Ishikawa (cell line): ENCODE results near the gene CYP3A7.

Experiments used
- CEBPB ChIP-seq: IDR thresholded peaks from 2 replicates; pipeline ENCODE4 v1.6.1; 2012
- CREB1 ChIP-seq: IDR thresholded peaks from 2 replicates; pipeline ENCODE4 v1.6.1; 2012; ENCODE audit warnings: low read depth
- EGR1 ChIP-seq: IDR thresholded peaks from 2 replicates; pipeline ENCODE4 v1.6.1; 2012
- EP300 ChIP-seq: IDR thresholded peaks from 2 replicates; pipeline ENCODE4 v1.6.1; 2012; ENCODE audit warnings: borderline replicate concordance
- FOXM1 ChIP-seq: IDR thresholded peaks from 2 replicates; pipeline ENCODE4 v1.6.1; 2012; ENCODE audit warnings: low read depth, borderline replicate concordance
- MAX ChIP-seq: IDR thresholded peaks from 2 replicates; pipeline ENCODE4 v1.6.1; 2012
- NFIC ChIP-seq: IDR thresholded peaks from 2 replicates; pipeline ENCODE4 v1.6.1; 2012
- RAD21 ChIP-seq: IDR thresholded peaks from 2 replicates; pipeline ENCODE4 v1.6.1; 2012; ENCODE audit warnings: low read depth
- TAF1 ChIP-seq: IDR thresholded peaks from 2 replicates; pipeline ENCODE4 v1.6.1; 2012; ENCODE audit warnings: low read depth, mild to moderate bottlenecking
- TCF12 ChIP-seq: IDR thresholded peaks from 2 replicates; pipeline ENCODE4 v1.6.1; 2012; ENCODE audit warnings: low read depth
- TEAD4 ChIP-seq: IDR thresholded peaks from 2 replicates; pipeline ENCODE4 v1.6.1; 2012
- YY1 ChIP-seq: IDR thresholded peaks from 2 replicates; pipeline ENCODE4 v1.6.1; 2012; ENCODE audit warnings: low read depth
- ZBTB7A ChIP-seq: IDR thresholded peaks from 2 replicates; pipeline ENCODE4 v1.6.1; 2012; ENCODE audit warnings: low read depth
- TF ChIP-seq, protein P1 (sequence below): IDR thresholded peaks from 2 replicates; pipeline ENCODE4 v1.6.1; 2012
- TF ChIP-seq, protein P2 (sequence below): IDR thresholded peaks from 2 replicates; pipeline ENCODE4 v1.6.1; 2012; ENCODE audit warnings: low read depth, mild to moderate bottlenecking

Gene CYP3A7

DNA sequence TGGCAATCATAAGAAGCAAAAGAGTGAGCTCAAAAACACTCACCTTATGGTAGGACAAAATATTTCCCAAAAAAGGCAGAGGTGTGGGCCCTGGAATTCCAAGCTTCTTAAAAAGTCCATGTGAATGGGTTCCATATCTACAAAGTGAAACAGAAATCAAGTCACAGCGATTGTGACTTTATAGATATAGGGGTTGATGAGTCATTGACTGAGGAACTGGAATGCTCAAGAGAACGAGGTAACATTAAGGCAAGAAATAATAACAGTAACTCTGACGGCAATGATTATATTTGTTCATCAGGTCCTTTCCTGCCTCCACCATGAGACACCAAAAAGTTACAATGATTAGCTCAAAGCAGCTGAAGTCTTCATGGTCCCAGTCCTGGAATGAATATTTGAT lies 45.0 kb upstream of the CYP3A7 start:
- no peak for TF ChIP-seq EGR1
- TF ChIP-seq MAX, result no peak
- TF ChIP-seq ZBTB7A, result no peak
- TF ChIP-seq EP300, result no peak
- TF ChIP-seq NFIC, result no peak
- no peak for TF ChIP-seq FOXM1
- no peak for TF ChIP-seq TAF1
- TF ChIP-seq CREB1, result no peak
- TF ChIP-seq YY1, result no peak
- TF ChIP-seq, protein P1, sequence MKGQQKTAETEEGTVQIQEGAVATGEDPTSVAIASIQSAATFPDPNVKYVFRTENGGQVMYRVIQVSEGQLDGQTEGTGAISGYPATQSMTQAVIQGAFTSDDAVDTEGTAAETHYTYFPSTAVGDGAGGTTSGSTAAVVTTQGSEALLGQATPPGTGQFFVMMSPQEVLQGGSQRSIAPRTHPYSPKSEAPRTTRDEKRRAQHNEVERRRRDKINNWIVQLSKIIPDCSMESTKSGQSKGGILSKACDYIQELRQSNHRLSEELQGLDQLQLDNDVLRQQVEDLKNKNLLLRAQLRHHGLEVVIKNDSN, result no peak
- TF ChIP-seq CEBPB, result no peak
- TF ChIP-seq RAD21, result no peak

- TF ChIP-seq, protein P2, sequence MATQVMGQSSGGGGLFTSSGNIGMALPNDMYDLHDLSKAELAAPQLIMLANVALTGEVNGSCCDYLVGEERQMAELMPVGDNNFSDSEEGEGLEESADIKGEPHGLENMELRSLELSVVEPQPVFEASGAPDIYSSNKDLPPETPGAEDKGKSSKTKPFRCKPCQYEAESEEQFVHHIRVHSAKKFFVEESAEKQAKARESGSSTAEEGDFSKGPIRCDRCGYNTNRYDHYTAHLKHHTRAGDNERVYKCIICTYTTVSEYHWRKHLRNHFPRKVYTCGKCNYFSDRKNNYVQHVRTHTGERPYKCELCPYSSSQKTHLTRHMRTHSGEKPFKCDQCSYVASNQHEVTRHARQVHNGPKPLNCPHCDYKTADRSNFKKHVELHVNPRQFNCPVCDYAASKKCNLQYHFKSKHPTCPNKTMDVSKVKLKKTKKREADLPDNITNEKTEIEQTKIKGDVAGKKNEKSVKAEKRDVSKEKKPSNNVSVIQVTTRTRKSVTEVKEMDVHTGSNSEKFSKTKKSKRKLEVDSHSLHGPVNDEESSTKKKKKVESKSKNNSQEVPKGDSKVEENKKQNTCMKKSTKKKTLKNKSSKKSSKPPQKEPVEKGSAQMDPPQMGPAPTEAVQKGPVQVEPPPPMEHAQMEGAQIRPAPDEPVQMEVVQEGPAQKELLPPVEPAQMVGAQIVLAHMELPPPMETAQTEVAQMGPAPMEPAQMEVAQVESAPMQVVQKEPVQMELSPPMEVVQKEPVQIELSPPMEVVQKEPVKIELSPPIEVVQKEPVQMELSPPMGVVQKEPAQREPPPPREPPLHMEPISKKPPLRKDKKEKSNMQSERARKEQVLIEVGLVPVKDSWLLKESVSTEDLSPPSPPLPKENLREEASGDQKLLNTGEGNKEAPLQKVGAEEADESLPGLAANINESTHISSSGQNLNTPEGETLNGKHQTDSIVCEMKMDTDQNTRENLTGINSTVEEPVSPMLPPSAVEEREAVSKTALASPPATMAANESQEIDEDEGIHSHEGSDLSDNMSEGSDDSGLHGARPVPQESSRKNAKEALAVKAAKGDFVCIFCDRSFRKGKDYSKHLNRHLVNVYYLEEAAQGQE, result no peak
- TF ChIP-seq FOXM1, result no peak
- no peak for TF ChIP-seq NFIC
- no peak for TF ChIP-seq EP300
- no peak for TF ChIP-seq EGR1
- no peak for TF ChIP-seq MAX
- no peak for TF ChIP-seq CREB1
- no peak for TF ChIP-seq CEBPB
- TF ChIP-seq TAF1, result no peak
- no peak for TF ChIP-seq TEAD4
- no peak for TF ChIP-seq RAD21
- no peak for TF ChIP-seq TCF12
- TF ChIP-seq ZBTB7A, result no peak
- TF ChIP-seq, protein P1, result no peak
- TF ChIP-seq YY1, result no peak
Observed at GRCh38 chr7:99778880-99779279, 43.9 kb upstream of the CYP3A7 start.

GRCh38 chr7:99772565-99772964 lies 37.6 kb upstream of the CYP3A7 start:
- no peak for TF ChIP-seq CREB1
- TF ChIP-seq, protein P1, result no peak
- TF ChIP-seq RAD21, result no peak
- TF ChIP-seq EP300, result no peak

DNA sequence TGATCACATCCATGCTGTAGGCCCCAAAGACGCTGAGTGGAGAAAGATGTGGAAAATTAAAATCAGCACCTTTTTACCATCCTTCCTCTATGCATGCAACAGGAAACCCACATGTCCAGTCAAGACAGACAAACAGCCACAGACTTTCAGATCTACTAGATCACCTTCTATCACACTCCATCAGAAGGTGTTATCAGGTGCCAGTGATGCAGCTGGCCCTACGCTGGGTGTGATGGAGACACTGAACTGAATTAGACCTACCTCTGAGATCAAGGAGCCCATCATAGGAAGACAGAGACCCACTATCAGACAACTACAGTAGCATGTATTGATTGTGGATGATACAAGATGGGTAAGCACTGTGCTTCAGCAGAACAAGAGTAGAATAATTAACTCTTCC lies 33.5 kb upstream of the CYP3A7 start:
- TF ChIP-seq EP300 (no peak), RAD21 (no peak), CREB1 (no peak), MAX (no peak), ZBTB7A (no peak), TCF12 (no peak), EGR1 (no peak), TEAD4 (no peak), FOXM1 (no peak), TAF1 (no peak), NFIC (no peak), CEBPB (no peak), YY1 (no peak)
- TF ChIP-seq, protein P2, result no peak
- TF ChIP-seq, protein P1, result no peak

DNA sequence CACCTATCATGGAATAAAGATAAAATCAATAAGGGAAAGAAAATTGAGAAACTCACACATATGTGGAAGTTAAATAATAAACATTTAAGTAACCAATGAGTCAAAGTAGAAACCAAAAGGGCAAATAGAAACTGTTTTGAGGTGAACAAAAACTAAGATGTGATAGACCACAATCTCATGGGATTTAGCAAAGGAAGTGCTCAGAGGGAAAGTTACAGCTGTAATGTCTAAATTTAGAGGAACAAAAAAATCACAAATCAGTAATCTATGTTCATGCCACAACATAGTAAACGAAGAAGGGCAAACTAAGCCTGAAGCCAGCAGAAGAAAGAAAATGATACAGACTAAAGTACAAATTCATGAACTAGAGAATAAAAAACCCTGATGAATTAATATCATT lies 32.7 kb upstream of the CYP3A7 start:
- TF ChIP-seq, protein P2, result no peak
- TF ChIP-seq EP300 (no peak), CREB1 (no peak), RAD21 (no peak), FOXM1 (no peak), EGR1 (no peak), TAF1 (no peak), TCF12 (no peak), MAX (no peak), NFIC (no peak), CEBPB (no peak), ZBTB7A (no peak), YY1 (no peak), TEAD4 (no peak)
- TF ChIP-seq, protein P1, result no peak
